Kidney epithelial cell (primary cell): ENCODE results near the gene WDR82. TPM values are rescaled to one million over a fixed set of nuclear protein-coding genes. Genes with fewer than 3 reads are reported as not detected.

Experiments
- DNase-seq: peaks from one replicate; pipeline ENCODE4 v3.0.0-alpha.2; 2010; ENCODE audit warnings: low read depth
- H3K27me3 ChIP-seq: 2 replicates; pipeline ENCODE4 v1.6.0; 2011; ENCODE audit warnings: low read length; ENCODE audit not compliant: control insufficient read depth, insufficient read depth
- H3K36me3 ChIP-seq: 2 replicates; pipeline ENCODE4 v1.5.1; 2011; ENCODE audit warnings: low read length; ENCODE audit not compliant: control insufficient read depth, insufficient read depth
- H3K4me3 ChIP-seq: 2 replicates; pipeline ENCODE4 v1.5.1; 2011; ENCODE audit warnings: low read depth, mild to moderate bottlenecking, control low read depth, low read length
- total RNA-seq: library from RNA; depleted of rRNA; stranded (reverse); fragments of >200 nt; gene quantifications from 2 replicates; pipeline ENCODE4 v1.2.3, GENCODE V29; 2015
- TF ChIP-seq, protein P1 (sequence below): IDR thresholded peaks from 2 replicates; pipeline ENCODE4 v1.5.1; 2011; ENCODE audit warnings: mild to moderate bottlenecking, moderate library complexity, low read length, control low read depth, inconsistent platforms; ENCODE audit not compliant: insufficient read depth, poor library complexity, severe bottlenecking

WDR82 gene
- total RNA-seq, 1 donor from 2014 or later = 49.0 TPM

DNA sequence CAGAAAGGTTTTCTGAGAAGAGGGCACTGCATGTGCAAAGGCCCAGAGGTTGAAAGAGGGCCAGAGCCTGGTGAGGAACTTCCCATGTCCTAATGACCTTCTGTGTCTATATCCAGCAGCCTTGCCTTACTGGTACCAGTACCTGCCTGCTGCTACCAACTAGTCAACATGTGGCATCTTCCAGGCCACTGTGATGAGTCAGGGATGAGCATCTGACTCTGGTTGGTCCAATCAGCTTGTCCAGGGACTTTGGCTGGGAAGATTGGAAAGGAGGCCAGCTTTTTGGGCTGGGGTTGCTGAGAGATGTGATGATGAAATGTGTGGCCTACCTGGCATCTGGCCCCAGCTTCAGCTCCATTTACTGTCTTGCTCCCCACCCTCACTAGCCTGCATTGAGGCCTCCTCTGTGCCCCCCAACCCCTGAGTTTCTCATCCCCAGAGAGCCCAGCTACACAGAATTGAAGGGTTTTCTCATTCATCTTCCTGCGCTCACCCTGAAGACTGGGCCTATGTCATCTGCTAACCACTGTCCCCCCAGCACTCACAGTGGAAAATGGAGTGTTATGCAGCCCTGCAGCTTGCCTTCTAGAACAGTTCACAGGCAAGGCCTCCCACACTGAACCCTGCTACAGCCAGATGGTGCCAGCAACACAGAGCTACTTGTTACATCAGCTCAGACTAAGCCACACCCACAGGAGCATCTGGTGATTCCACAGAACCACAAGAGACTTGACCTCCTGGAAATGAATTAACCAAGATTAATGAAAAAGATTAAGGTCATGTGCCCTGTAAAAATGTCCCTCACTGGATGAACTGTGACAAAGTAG is 38.2 kb downstream of the WDR82 start:
- H3K27me3 ChIP-seq = no peaks in the 10 kb centered on the region
- DNase-seq = peak; percentile 72
- no peak overlapping the region for H3K4me3 ChIP-seq
- TF ChIP-seq, protein P1, sequence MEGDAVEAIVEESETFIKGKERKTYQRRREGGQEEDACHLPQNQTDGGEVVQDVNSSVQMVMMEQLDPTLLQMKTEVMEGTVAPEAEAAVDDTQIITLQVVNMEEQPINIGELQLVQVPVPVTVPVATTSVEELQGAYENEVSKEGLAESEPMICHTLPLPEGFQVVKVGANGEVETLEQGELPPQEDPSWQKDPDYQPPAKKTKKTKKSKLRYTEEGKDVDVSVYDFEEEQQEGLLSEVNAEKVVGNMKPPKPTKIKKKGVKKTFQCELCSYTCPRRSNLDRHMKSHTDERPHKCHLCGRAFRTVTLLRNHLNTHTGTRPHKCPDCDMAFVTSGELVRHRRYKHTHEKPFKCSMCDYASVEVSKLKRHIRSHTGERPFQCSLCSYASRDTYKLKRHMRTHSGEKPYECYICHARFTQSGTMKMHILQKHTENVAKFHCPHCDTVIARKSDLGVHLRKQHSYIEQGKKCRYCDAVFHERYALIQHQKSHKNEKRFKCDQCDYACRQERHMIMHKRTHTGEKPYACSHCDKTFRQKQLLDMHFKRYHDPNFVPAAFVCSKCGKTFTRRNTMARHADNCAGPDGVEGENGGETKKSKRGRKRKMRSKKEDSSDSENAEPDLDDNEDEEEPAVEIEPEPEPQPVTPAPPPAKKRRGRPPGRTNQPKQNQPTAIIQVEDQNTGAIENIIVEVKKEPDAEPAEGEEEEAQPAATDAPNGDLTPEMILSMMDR = no peak
- H3K36me3 ChIP-seq = no peaks in the 10 kb centered on the region

DNA sequence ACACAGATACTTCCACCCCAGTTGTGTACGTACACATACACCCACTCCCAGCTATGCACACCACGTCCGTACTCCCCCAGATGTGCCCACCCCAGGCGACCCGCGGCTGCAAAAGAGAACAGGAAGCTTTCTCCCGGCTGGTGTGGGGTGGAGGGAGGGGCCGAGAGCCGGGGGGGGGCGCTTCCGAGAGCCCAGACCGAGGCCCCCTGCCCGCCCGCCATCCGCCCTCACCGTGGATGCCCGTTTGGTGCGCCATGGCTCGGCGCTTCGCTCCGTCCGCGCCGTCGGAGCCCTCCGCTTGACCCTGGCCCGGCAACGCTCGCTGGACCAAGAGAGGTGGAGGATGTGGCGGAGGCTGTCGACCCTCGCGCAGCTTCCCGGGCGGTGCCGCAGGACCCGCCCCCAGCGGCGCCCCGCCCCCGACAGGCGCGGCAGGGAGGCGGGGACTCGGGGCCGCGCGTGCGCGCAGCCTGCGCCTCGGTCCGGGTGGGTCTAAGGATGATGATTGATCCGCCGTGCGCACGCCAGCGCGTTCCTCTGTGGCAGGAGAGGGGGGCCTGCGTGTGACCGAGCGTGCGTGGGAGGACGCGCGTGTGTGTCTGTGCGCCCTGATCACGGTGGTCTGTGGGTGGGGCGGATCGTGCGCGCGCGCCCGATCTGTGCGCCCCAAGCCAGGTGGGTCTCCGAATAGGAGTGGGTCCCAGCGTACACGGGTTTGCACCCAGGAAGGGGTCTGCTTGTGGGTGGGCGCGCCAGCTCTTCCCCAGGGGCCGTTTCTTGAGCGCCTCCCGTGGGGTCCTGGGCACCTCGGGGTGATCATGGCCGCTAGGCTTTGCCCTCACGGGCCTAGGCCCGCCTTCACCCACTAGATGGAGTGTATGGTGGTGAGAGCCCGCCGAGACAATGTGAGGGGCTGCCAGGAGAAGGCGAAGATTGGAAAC is 39.4 kb downstream of the WDR82 start, which contains the start of gene TWF2:
TWF2 (minus strand) TSS at position 398 of the 941 bp plus-strand sequence; CDS start at position 256, 142 bp downstream.
- no peak for DNase-seq
- TF ChIP-seq, protein P1 = peak; percentile 43
- no peaks in the 10 kb centered on the region for H3K27me3 ChIP-seq
- peaks cover 1% of the 10 kb centered on the region for H3K36me3 ChIP-seq
- peak within 1 kb of the TSS; percentile 98 for H3K4me3 ChIP-seq

DNA sequence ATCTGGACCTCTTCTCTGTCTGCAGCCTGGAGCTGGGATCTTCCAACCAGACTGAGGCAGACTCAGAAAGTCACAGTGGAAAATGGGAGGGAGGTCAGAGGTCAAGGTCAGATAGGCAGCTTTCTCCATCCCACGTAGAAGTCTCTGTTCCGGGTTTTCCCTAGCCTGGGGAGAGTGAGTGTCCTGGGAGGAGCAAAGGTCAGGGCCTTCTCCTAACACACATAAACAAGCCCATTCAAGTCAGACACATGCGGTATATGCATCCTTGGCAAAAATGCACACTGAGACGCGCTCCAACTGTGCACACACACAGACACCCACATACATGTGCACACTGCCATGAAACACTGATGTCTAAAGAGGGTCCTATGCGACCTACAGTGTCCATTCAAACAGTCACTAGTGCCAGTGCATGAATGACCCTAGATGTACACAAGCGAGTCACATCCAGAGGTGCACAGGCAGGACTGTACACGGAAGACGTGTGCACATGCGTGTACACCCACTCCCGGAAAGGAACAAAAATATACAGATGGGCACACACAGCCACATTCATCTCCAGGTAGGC is 40.2 kb downstream of the WDR82 start:
- TF ChIP-seq, protein P1 = no peak
- peaks cover 1% of the 10 kb centered on the region for H3K36me3 ChIP-seq
- no peaks in the 10 kb centered on the region for H3K27me3 ChIP-seq
- H3K4me3 ChIP-seq = peak overlapping the region; percentile 98
- no peak for DNase-seq

GRCh38 chr3:52237657-52238172 is 40.7 kb downstream of the WDR82 start:
- H3K27me3 ChIP-seq = no peaks in the 10 kb centered on the region
- DNase-seq = peak; percentile 61
- peaks cover 1% of the 10 kb centered on the region for H3K36me3 ChIP-seq
- peak overlapping the region; percentile 98 for H3K4me3 ChIP-seq
- TF ChIP-seq, protein P1 = peak; percentile 7

DNA sequence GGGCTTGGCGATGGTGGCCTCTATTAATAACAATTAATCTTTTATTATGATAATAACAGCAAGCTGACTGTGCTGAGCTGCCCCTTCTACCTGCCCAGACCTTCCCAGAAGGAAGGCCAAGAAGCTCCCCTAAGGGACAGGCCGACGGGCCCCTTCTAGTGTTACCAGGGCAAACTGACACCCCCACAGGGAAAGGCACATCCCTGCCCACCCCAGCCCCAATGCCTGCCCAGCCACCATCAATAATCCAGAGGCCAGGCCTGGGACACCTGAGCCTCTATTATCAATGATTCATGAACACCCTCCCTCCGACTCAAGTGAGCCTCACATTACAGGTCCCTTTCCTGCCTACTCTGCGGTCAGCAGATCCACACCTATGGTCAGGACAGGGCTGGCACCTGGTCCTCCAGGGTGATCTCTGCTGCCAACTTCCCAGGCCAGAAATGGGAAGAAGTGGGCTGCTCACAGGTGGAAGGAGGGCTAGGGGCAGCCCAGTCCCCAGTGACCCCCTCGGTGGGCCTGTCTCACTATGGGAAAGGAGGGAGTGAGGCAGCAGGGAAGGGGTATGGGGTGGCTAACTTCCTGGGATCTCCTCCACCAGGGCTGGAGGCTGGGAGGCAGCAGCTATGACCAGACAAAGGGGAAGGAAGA is 41.3 kb downstream of the WDR82 start:
- Histone ChIP-seq H3K27me3 (no peaks in the 10 kb centered on the region), H3K4me3 (no peak overlapping the region), H3K36me3 (peaks cover 1% of the 10 kb centered on the region)
- TF ChIP-seq, protein P1 = no peak
- DNase-seq = no peak
